HG03025 (cell line): ENCODE results near the gene FAM83B.
"Not testable (repeated sequence)": the region's sequence is repeated elsewhere in the genome, so short reads cannot be mapped to it uniquely, and the experiment has no call there.

Experiments
- ATAC-seq: cut with Tn5 transposase; IDR thresholded peaks from one replicate; pipeline ENCODE4 v1.9.1; 2021; ENCODE audit warnings: mild to moderate bottlenecking, moderate library complexity; ENCODE audit not compliant: unreplicated experiment, low FRiP score

FAM83B gene

GRCh38 chr6:54856129-54856528 lies 9.6 kb downstream of the FAM83B start:
- no peak for ATAC-seq

GRCh38 chr6:54860132-54860531 lies 13.6 kb downstream of the FAM83B start:
- no peak for ATAC-seq

- ATAC-seq = no peak
Observed at GRCh38 chr6:54860739-54861138, 14.2 kb downstream of the FAM83B start.

- no peak for ATAC-seq
Observed at GRCh38 chr6:54861905-54862616, 15.5 kb downstream of the FAM83B start.

GRCh38 chr6:54864272-54864671 lies 17.7 kb downstream of the FAM83B start:
- ATAC-seq = no peak

GRCh38 chr6:54865091-54865631 lies 18.6 kb downstream of the FAM83B start:
- ATAC-seq = no peak

- no peak for ATAC-seq
Observed at GRCh38 chr6:54868556-54868955, 22.0 kb downstream of the FAM83B start.

GRCh38 chr6:54873599-54873998 lies 27.0 kb downstream of the FAM83B start:
- no peak for ATAC-seq

GRCh38 chr6:54874349-54875048 lies 27.9 kb downstream of the FAM83B start:
- ATAC-seq = no peak

- ATAC-seq = no peak
Observed at GRCh38 chr6:54875539-54875938, 29.0 kb downstream of the FAM83B start.

- no peak for ATAC-seq
Observed at GRCh38 chr6:54876365-54876764, 29.8 kb downstream of the FAM83B start.

GRCh38 chr6:54876871-54877270 lies 30.3 kb downstream of the FAM83B start:
- ATAC-seq = no peak

- peak; percentile 57 for ATAC-seq
Observed at GRCh38 chr6:54877713-54878317, 31.2 kb downstream of the FAM83B start.

- no peak for ATAC-seq
Observed at GRCh38 chr6:54878718-54879117, 32.1 kb downstream of the FAM83B start.

- no peak for ATAC-seq
Observed at GRCh38 chr6:54879188-54879985, 32.8 kb downstream of the FAM83B start.

GRCh38 chr6:54881067-54881730 lies 34.6 kb downstream of the FAM83B start:
- no peak for ATAC-seq

- not testable (repeated sequence) for ATAC-seq
Observed at GRCh38 chr6:54881891-54882290, 35.3 kb downstream of the FAM83B start.

- ATAC-seq = no peak
Observed at GRCh38 chr6:54886932-54887584, 40.5 kb downstream of the FAM83B start.

GRCh38 chr6:54891536-54891935 lies 45.0 kb downstream of the FAM83B start:
- no peak for ATAC-seq

- ATAC-seq = no peak
Observed at GRCh38 chr6:54892831-54893230, 46.3 kb downstream of the FAM83B start.
